SK-N-MC (cell line): ENCODE data around the gene CSF2RB.

Experiments used
- DNase-seq: peaks from one replicate; pipeline ENCODE4 v3.0.0-alpha.2; 2011; ENCODE audit warnings: low read depth, low spot score
- H3K27ac ChIP-seq: fragments of 200-600 bp; sonication (generic); 2 replicates; pipeline ENCODE4 v1.5.1; 2016; ENCODE audit warnings: mixed run types
- H3K36me3 ChIP-seq: fragments of 200-600 bp; sonication (generic); 2 replicates; pipeline ENCODE4 v1.6.1; 2017; ENCODE audit warnings: antibody characterized with exemption, low read length, mixed read lengths; ENCODE audit not compliant: insufficient read depth
- H3K4me3 ChIP-seq: fragments of 200-600 bp; sonication (generic); 2 replicates; pipeline ENCODE4 v1.5.1; 2016
- H3K9ac ChIP-seq: fragments of 200-600 bp; sonication (generic); 2 replicates; pipeline ENCODE4 v1.8.0; 2017; ENCODE audit warnings: mixed run types, mixed read lengths; ENCODE audit not compliant: insufficient read length
- H3K9me3 ChIP-seq: fragments of 200-600 bp; sonication (generic); 2 replicates; pipeline ENCODE4 v1.6.1; 2017; ENCODE audit warnings: low read depth, mild to moderate bottlenecking, antibody characterized with exemption, low read length, moderate library complexity, mixed read lengths
- EZH2 ChIP-seq: fragments of 200-600 bp; sonication (generic); IDR thresholded peaks from one replicate; pipeline ENCODE4 v1.6.1; 2017; ENCODE audit warnings: antibody characterized with exemption
- FOXP2 ChIP-seq: optimal IDR thresholded peaks from 2 replicates; pipeline ENCODE3; 2011; ENCODE audit warnings: mild to moderate bottlenecking, moderate library complexity; ENCODE audit not compliant: insufficient read depth; ENCODE audit errors: extremely low read length, control extremely low read depth
- POLR2AphosphoS5 ChIP-seq: IDR thresholded peaks from 2 replicates; pipeline ENCODE4 v1.6.1; 2012; ENCODE audit warnings: mild to moderate bottlenecking, low read depth, low read length, borderline replicate concordance

CSF2RB gene

GRCh38 chr22:36928196-36928595, 14.8 kb downstream of the CSF2RB start:
- H3K27ac ChIP-seq = no peak overlapping the region
- no peak overlapping the region for H3K4me3 ChIP-seq
- H3K36me3 ChIP-seq = no peaks in the 10 kb centered on the region
- no peak overlapping the region for H3K9ac ChIP-seq
- H3K9me3 ChIP-seq = no peaks in the 10 kb centered on the region
- DNase-seq = no peak
- TF ChIP-seq FOXP2 = no peak
- no peak for TF ChIP-seq EZH2
- no peak for TF ChIP-seq POLR2AphosphoS5

DNA sequence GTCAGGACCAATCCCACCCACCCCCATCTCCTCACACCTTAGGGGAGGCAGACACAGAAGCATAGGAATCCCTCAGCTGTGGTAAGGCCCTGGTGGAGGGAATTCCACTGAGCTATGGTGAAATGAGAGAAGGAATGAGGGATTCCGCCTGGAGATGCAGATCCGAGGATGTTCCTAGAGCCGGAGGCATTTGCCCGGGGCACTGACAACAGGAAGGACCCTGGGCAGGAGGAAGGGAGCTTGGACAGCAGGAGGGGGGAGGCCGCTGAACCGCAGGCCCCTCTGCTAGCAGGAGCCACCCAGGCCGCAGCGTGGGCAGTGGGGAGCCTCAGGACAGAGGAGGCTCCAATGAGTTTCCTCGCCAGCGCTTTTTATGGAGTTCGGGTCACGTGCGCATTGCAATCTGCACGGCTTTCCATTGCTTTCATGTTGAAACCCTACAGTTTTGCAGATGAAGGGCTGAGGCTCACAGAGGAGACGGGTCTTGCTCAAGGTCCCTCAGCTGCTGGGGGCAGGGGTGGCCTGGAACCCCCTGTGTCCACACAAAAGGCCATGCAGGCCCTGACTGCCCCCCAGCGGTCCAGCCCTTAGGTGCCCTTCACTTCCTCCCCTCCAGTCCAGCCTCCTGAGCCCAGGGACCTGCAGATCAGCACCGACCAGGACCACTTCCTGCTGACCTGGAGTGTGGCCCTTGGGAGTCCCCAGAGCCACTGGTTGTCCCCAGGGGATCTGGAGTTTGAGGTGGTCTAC, 15.5 kb downstream of the CSF2RB start:
- no peaks in the 10 kb centered on the region for H3K36me3 ChIP-seq

DNA sequence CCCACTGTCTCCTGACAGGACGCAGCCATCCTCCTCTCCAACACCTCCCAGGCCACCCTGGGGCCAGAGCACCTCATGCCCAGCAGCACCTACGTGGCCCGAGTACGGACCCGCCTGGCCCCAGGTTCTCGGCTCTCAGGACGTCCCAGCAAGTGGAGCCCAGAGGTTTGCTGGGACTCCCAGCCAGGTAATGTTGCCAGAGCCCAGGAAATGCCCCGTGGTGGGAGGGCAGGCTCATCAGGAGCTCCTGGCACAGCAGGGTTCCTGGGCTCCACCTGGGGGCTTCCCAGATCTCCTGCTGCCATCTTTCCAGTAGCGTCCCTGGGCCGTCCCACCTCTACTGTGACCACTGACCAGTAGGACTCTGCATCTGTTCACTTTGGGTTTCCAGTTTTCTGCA, 16.2 kb downstream of the CSF2RB start:
- Histone ChIP-seq H3K36me3 (no peaks in the 10 kb centered on the region), H3K9me3 (no peaks in the 10 kb centered on the region), H3K27ac (no peak overlapping the region), H3K9ac (no peak overlapping the region), H3K4me3 (no peak overlapping the region)
- TF ChIP-seq POLR2AphosphoS5 (no peak), EZH2 (no peak), FOXP2 (no peak)
- DNase-seq = no peak

More for the DNA sequence above, 15.5 kb downstream of the CSF2RB start:
- H3K4me3 ChIP-seq = no peak overlapping the region
- H3K27ac ChIP-seq = no peak overlapping the region
- no peaks in the 10 kb centered on the region for H3K9me3 ChIP-seq
- no peak for TF ChIP-seq POLR2AphosphoS5
- no peak for TF ChIP-seq FOXP2
- H3K9ac ChIP-seq = no peak overlapping the region
- DNase-seq = no peak

DNA sequence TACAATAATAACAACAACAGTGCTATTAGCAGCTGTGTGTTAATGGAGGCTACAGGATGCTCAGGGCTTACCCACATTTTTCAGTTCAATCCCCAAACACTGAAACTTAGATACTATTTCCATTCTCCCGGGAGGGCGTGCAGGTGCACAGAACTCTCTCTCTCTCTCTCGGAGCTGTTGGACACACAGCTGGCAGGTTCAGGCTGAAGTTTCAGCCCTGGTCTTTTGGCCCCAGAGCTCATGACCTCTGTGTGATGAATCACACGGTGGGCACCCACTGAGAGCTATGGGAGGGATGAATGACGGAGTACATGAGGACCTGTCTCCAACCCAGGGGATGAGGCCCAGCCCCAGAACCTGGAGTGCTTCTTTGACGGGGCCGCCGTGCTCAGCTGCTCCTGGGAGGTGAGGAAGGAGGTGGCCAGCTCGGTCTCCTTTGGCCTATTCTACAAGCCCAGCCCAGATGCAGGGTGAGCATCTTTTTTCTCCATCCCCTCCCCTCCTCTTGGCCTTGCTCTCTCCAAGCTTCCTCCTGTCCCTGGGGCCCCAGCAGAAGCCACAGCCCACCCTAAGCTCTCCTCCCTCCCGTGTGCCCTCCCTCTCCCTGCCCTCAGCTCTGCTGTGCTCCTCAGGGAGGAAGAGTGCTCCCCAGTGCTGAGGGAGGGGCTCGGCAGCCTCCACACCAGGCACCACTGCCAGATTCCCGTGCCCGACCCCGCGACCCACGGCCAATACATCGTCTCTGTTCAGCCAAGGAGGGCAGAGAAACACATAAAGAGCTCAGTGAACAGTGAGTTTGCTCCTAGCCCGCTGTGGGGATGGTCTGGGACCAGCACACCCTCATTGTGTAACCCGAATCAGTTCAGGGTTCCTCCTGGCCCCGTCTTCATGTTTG, 16.9 kb downstream of the CSF2RB start:
- no peaks in the 10 kb centered on the region for H3K9me3 ChIP-seq
- TF ChIP-seq POLR2AphosphoS5 (no peak), EZH2 (no peak), FOXP2 (no peak)
- H3K27ac ChIP-seq = no peak overlapping the region
- no peak overlapping the region for H3K9ac ChIP-seq
- no peak overlapping the region for H3K4me3 ChIP-seq
- no peak for DNase-seq
- H3K36me3 ChIP-seq = no peaks in the 10 kb centered on the region

DNA sequence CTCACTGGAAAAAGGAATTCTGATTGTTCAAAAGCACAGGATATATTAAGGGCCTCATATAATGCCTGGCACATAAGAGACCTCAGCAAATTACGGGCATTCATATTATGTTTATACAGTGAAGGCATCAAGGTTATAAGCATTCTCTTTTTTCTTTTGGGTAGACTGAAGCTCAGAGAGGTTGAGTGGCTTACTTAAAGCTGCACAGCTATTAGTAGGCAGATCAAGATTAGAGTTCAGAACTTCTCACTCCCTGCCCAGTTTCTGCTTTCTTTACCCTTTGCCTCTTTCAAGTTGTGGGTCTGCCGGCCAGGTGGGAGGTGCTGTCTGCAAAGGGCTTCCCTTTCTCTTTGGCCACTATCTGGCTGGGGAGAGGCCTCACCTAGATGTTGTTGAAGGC, 18.0 kb downstream of the CSF2RB start:
- TF ChIP-seq POLR2AphosphoS5 (no peak), EZH2 (no peak), FOXP2 (no peak)
- Histone ChIP-seq H3K27ac (no peak overlapping the region), H3K9me3 (no peaks in the 10 kb centered on the region), H3K9ac (no peak overlapping the region), H3K4me3 (no peak overlapping the region), H3K36me3 (no peaks in the 10 kb centered on the region)
- DNase-seq = no peak

GRCh38 chr22:36933629-36934417, 20.4 kb downstream of the CSF2RB start:
- Histone ChIP-seq H3K36me3 (no peaks in the 10 kb centered on the region), H3K27ac (no peak overlapping the region), H3K9me3 (no peaks in the 10 kb centered on the region), H3K9ac (no peak overlapping the region), H3K4me3 (no peak overlapping the region)
- no peak for DNase-seq
- TF ChIP-seq EZH2 (no peak), FOXP2 (no peak), POLR2AphosphoS5 (no peak)

DNA sequence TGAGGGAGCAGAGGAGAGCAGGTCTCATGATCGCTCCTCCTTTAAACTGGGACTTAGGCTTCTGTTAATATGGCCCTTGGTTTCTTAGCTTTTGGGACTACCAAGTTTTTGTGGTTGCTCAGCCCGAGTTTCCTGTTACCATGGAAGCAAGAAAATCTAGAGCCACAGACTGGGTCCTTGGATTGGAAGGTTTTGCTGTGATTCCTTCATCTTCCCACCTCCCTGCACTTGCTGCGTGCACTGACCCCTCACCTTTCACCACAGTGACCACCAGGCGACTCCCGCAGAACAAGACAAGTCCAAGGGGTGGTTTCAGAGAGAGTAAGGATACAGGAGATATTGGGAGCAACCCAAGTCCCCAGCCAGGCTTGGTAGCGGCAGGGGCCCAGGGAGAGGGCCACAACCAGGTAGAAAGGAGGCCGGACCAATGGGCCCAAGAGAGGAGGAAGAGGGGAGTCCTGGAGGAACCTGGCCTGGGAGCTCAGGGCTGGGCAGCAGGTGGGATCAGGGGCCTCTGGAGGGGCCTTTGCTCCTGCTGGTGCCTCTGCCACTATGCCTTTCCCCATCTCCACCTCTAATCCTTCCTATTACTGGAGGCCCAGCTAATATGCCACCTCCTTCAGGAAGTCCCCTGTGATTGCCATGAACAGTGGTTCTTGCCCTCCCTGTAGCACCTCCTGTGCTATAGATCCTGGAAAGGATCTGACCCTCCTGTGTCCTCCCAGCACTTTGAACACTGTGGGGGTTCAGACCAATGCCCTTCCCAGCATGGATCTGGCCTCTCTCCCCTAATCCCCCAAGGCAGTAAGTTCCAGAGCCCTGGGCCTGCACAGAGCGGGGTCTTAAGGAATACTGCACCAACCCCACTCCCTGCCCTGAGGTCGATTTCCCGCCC, 21.2 kb downstream of the CSF2RB start:
- H3K9ac ChIP-seq = no peak overlapping the region
- H3K4me3 ChIP-seq = no peak overlapping the region
- no peaks in the 10 kb centered on the region for H3K36me3 ChIP-seq
- no peaks in the 10 kb centered on the region for H3K9me3 ChIP-seq
- TF ChIP-seq POLR2AphosphoS5 (no peak), FOXP2 (no peak), EZH2 (no peak)
- DNase-seq = no peak
- H3K27ac ChIP-seq = no peak overlapping the region

DNA sequence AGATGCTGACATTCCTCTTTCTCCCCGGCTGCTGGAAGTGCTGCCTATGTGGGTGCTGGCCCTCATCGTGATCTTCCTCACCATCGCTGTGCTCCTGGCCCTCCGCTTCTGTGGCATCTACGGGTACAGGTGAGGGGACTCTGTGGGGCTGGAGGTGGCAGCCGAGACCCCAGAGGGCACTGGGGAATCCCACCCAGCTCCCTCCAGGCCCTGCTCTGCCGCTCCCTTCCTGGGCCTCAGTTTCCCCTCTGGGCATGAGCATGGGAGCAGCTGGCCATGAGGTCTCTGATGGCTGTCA, 21.8 kb downstream of the CSF2RB start:
- no peak for DNase-seq
- TF ChIP-seq EZH2 (no peak), FOXP2 (no peak), POLR2AphosphoS5 (no peak)
- H3K9me3 ChIP-seq = no peaks in the 10 kb centered on the region
- no peaks in the 10 kb centered on the region for H3K36me3 ChIP-seq
- no peak overlapping the region for H3K4me3 ChIP-seq
- no peak overlapping the region for H3K27ac ChIP-seq
- H3K9ac ChIP-seq = no peak overlapping the region
